ENCODE results near the gene FSTL4.

Gene FSTL4

DNA sequence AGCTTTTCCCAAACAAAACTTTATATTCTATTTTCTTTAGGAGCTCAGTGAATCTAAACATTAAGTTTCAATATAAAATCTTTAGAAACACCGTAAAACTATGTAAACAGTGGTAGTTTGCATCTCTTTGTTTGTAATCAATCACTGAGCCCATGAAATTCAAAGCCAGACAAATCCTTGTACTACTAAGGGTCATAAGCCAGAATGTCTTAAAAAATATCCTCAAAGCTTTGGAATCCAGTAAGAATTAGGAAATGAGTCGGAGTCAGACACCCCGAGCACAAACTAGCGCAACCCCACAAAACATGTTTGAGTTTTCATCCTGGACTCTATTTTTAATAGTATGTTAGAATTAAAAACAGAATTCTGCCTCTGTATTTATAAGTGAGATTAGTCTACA is 406.7 kb downstream of the FSTL4 start:
- H3K27me3 ChIP-seq (ENCODE audit: control insufficient read depth in 1 of 2, insufficient read depth in 2 of 2, low read length in 2 of 2): peaks cover 0 to 4% of the 10 kb centered on the region in 2 donors
- no peak overlapping the region for H3K9ac ChIP-seq (ENCODE audit: low read length in 2 of 2)
- H3K9me3 ChIP-seq (ENCODE audit: control insufficient read depth in 2 of 2, low read length in 2 of 2): peaks cover 0 to 4% of the 10 kb centered on the region in 2 donors
- H3K36me3 ChIP-seq (ENCODE audit: control insufficient read depth in 2 of 2, insufficient read depth in 2 of 2, low read length in 2 of 2): no peaks in the 10 kb centered on the region
- H3K27ac ChIP-seq (ENCODE audit: low read length): no peak overlapping the region
- H3K4me3 ChIP-seq (ENCODE audit: low read length in 2 of 2): no peak overlapping the region
- no peaks in the 10 kb centered on the region for H3K4me1 ChIP-seq (ENCODE audit: control insufficient read depth, insufficient read depth, low read length)

DNA sequence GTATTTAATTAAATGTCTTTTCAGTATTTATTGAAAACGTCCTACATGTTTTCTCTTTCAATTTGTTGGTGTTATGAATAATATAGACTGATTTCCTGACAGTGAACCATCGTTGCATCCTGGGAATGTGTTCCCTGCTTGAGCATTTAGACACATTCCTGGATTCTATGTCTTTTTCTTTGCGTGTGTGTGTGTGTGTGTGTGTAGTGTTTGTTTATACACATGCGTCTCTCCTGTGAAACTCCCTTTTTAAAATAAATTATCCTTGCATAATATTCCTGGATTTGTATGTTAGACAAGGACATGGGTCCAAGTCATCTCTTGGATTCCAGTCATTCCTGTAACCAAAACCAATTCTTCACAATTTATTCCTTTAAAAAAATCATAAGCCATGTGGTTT is 407.1 kb downstream of the FSTL4 start:
- Histone ChIP-seq H3K4me1 (ENCODE audit: control insufficient read depth, insufficient read depth, low read length) (no peaks in the 10 kb centered on the region), H3K4me3 (ENCODE audit: low read length in 2 of 2) (no peak overlapping the region), H3K36me3 (ENCODE audit: control insufficient read depth in 2 of 2, insufficient read depth in 2 of 2, low read length in 2 of 2) (no peaks in the 10 kb centered on the region), H3K27ac (ENCODE audit: low read length) (no peak overlapping the region), H3K9me3 (ENCODE audit: control insufficient read depth in 2 of 2, low read length in 2 of 2) (peaks cover 0 to 4% of the 10 kb centered on the region in 2 donors), H3K9ac (ENCODE audit: low read length in 2 of 2) (no peak overlapping the region), H3K27me3 (ENCODE audit: control insufficient read depth in 1 of 2, insufficient read depth in 2 of 2, low read length in 2 of 2) (peaks cover 0 to 4% of the 10 kb centered on the region in 2 donors)

DNA sequence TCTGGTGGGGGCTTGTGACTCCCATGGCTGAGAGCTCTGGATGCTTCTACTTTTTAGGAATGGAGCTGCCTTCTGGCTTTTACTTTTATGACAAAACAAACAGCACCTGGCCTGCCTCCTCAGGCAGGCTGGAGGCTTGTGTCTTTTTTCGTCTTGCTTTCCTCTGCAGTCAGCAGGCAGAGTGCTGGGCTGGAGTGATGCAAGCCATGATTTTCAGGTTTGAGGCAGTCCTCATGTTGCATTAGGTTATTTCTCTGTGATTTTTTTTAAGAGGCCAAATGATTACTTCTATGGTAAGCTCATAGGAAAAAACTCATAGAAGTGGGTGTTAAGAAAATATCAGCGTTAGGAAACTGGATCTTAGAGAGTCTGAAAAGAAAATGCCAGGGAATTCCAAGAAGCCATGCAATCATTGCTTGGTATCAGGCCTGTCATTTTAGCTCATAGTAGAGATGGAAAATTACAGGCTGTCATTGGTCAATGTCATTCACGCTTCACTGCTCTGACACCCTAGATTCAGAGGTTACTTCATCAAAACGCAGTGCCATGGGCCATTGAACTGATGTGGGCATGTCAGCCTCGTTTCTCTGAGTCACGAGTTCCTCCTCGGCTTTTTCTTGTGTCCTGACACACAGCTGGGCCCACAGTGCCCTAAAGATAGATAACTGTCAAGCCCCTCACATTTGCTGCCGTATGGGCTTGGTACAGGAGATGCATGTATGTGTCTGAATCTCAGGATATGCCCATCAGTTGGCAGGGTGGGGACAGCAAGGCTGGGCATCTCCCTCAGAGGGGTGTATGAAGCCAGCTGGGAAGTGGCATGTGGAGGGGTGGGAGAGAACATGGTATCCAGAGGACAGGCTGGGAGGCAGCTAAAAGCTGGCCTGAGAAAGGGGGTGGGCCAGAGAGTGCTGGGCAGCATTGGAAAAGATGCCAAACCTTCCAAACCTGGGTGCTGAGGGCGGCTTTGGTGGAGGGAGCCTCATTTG is 408.7 kb downstream of the FSTL4 start:
- peaks cover 0 to 4% of the 10 kb centered on the region in 2 donors for H3K9me3 ChIP-seq (ENCODE audit: control insufficient read depth in 2 of 2, low read length in 2 of 2)
- peaks cover 0 to 4% of the 10 kb centered on the region in 2 donors for H3K27me3 ChIP-seq (ENCODE audit: control insufficient read depth in 1 of 2, insufficient read depth in 2 of 2, low read length in 2 of 2)
- H3K36me3 ChIP-seq (ENCODE audit: control insufficient read depth in 2 of 2, insufficient read depth in 2 of 2, low read length in 2 of 2): no peaks in the 10 kb centered on the region
- H3K4me3 ChIP-seq (ENCODE audit: low read length in 2 of 2): no peak overlapping the region
- H3K4me1 ChIP-seq (ENCODE audit: control insufficient read depth, insufficient read depth, low read length): no peaks in the 10 kb centered on the region
- H3K27ac ChIP-seq (ENCODE audit: low read length): no peak overlapping the region
- H3K9ac ChIP-seq (ENCODE audit: low read length in 2 of 2): no peak overlapping the region

DNA sequence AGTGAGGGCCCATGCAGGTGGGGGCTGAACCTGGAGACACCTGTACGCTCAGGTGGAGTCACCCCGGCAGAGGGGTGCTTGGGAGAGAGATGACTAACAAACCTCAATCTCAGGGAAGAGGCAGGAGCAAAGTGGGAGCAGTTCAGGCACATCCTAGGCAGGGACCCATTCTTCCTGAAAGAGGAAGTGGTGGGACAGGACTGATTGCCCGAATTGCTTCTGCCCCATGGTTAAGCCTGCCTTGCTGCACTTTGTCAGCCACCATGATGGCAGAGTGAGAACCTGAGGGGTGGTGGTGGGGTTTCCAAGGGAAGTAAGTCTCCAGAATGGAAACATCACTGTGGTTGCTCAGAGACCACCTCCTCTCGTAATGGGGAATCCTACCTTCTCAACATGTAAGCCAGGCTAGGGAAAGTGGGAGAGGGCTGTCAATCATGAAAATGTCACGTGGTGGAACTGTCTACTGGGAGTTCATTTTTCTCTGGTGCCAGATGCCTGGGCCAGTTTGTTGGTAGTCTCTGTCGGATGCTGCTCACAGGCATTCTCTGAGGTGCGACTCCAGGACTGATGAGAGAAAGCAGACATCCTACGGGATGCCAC is 410.2 kb downstream of the FSTL4 start:
- Histone ChIP-seq H3K9me3 (ENCODE audit: control insufficient read depth in 2 of 2, low read length in 2 of 2) (peaks cover 0 to 4% of the 10 kb centered on the region in 2 donors), H3K9ac (ENCODE audit: low read length in 2 of 2) (no peak overlapping the region), H3K27me3 (ENCODE audit: control insufficient read depth in 1 of 2, insufficient read depth in 2 of 2, low read length in 2 of 2) (peaks cover 0 to 6% of the 10 kb centered on the region in 2 donors), H3K27ac (ENCODE audit: low read length) (no peak overlapping the region), H3K36me3 (ENCODE audit: control insufficient read depth in 2 of 2, insufficient read depth in 2 of 2, low read length in 2 of 2) (no peaks in the 10 kb centered on the region), H3K4me3 (ENCODE audit: low read length in 2 of 2) (no peak overlapping the region), H3K4me1 (ENCODE audit: control insufficient read depth, insufficient read depth, low read length) (no peaks in the 10 kb centered on the region)

DNA sequence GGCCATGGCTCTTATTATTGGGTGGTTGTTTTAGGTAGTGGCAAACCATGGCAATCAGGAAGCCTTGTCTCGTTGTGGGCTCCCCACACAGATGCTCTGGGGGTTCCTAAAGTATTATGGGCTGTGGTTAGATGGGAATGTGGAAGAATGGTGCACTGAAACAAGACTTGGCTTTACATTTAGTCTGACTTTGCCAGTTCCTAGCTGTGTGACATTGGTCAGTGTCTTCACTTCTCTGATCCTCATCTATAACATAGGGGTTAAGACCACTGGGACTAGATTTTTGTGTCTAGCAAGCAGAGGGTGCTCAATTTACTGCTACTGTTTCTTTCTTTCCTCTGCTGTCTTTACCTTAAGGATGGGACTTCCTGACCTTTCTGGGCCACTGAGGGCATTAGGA is 411.0 kb downstream of the FSTL4 start:
- H3K4me3 ChIP-seq (ENCODE audit: low read length in 2 of 2): no peak overlapping the region
- no peaks in the 10 kb centered on the region for H3K4me1 ChIP-seq (ENCODE audit: control insufficient read depth, insufficient read depth, low read length)
- no peak overlapping the region for H3K9ac ChIP-seq (ENCODE audit: low read length in 2 of 2)
- H3K9me3 ChIP-seq (ENCODE audit: control insufficient read depth in 2 of 2, low read length in 2 of 2): peaks cover 0 to 4% of the 10 kb centered on the region in 2 donors
- H3K36me3 ChIP-seq (ENCODE audit: control insufficient read depth in 2 of 2, insufficient read depth in 2 of 2, low read length in 2 of 2): no peaks in the 10 kb centered on the region
- H3K27ac ChIP-seq (ENCODE audit: low read length): no peak overlapping the region
- H3K27me3 ChIP-seq (ENCODE audit: control insufficient read depth in 1 of 2, insufficient read depth in 2 of 2, low read length in 2 of 2): peaks cover 0 to 6% of the 10 kb centered on the region in 2 donors

DNA sequence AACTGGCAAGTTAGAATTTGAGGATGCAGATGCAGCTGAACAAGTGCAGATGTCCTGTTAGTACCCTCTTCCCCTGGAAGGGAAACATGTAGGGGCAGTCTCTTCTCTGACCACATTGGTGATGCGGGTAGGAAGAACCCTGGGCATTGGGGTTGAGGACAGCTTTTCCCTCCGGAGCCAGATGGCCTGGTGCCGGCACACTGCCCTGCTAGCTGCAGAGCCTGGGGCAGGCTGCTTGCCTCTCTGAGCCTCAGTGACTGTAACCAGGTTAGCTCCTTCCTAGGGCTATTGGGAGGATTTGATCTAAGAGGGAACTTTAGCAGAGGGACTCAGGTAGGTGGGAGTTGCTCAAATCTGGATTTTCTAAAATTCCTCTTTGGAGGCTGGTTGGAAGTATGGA is 412.1 kb downstream of the FSTL4 start:
- Histone ChIP-seq H3K9ac (ENCODE audit: low read length in 2 of 2) (no peak overlapping the region), H3K9me3 (ENCODE audit: control insufficient read depth in 2 of 2, low read length in 2 of 2) (peaks cover 0 to 4% of the 10 kb centered on the region in 2 donors), H3K27me3 (ENCODE audit: control insufficient read depth in 1 of 2, insufficient read depth in 2 of 2, low read length in 2 of 2) (peaks cover 0 to 8% of the 10 kb centered on the region in 2 donors), H3K36me3 (ENCODE audit: control insufficient read depth in 2 of 2, insufficient read depth in 2 of 2, low read length in 2 of 2) (no peaks in the 10 kb centered on the region), H3K4me3 (ENCODE audit: low read length in 2 of 2) (no peak overlapping the region), H3K27ac (ENCODE audit: low read length) (no peak overlapping the region), H3K4me1 (ENCODE audit: control insufficient read depth, insufficient read depth, low read length) (no peaks in the 10 kb centered on the region)

DNA sequence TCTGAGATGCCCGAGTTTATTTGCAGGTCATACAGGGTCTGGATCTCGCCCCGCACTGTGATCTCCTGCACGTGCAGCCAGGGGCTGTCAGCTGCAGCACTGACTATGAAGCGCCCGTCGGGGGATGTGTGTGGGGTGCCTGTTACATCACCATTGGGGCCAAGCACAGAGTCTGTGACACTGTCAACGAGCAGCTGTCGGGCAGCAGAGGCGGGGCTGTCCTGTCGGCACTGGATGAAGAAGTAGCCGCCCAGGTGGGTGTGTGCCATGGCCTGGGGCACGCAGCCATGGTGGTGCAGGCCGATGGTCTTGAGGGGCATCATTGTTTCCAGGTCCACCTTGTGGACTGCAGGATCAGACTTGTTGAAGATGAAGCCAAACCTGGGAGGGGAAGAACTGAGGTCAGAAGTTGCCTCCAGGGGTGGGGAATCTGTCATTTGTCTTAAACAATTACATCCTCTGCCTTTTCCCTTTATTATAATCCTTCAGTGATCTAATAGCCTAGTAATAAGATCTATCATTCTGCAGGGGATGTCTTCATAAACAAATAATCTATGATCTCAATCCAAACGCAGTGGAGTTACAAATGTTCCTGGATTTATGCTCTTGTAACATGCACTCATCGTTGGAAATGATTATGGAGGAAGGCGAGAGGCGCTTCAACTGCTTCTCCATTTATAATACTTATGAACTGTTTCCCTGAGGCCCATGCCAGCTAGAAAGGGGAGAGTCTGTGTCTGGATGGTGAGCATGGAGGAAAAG is 412.7 kb downstream of the FSTL4 start:
- Histone ChIP-seq H3K27ac (ENCODE audit: low read length) (no peak overlapping the region), H3K36me3 (ENCODE audit: control insufficient read depth in 2 of 2, insufficient read depth in 2 of 2, low read length in 2 of 2) (no peaks in the 10 kb centered on the region), H3K4me3 (ENCODE audit: low read length in 2 of 2) (no peak overlapping the region), H3K9me3 (ENCODE audit: control insufficient read depth in 2 of 2, low read length in 2 of 2) (peaks cover 0 to 4% of the 10 kb centered on the region in 2 donors), H3K9ac (ENCODE audit: low read length in 2 of 2) (no peak overlapping the region), H3K27me3 (ENCODE audit: control insufficient read depth in 1 of 2, insufficient read depth in 2 of 2, low read length in 2 of 2) (peaks cover 0 to 11% of the 10 kb centered on the region in 2 donors), H3K4me1 (ENCODE audit: control insufficient read depth, insufficient read depth, low read length) (no peaks in the 10 kb centered on the region)

DNA sequence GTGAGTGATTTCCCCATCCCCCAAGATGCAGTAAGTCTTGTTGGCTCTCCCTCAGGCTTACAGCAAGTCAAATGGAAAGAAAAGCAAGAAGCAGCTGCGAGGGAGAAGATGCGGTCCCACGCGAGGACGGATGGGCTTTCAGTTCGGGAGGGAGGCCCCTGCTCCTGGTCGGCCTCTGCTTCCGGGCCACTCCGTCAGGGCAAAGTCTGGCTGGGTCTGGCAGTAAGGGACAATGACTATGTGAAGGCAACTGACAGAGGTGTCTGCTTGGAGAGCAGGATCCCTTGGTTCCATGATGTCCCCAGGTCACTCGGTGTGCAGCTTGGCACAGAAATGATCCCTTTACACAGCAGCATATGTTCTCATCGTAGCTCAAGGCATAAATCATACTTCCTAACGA is 413.8 kb downstream of the FSTL4 start:
- Histone ChIP-seq H3K4me3 (ENCODE audit: low read length in 2 of 2) (no peak overlapping the region), H3K36me3 (ENCODE audit: control insufficient read depth in 2 of 2, insufficient read depth in 2 of 2, low read length in 2 of 2) (no peaks in the 10 kb centered on the region), H3K27me3 (ENCODE audit: control insufficient read depth in 1 of 2, insufficient read depth in 2 of 2, low read length in 2 of 2) (peaks cover 0 to 11% of the 10 kb centered on the region in 2 donors), H3K9ac (ENCODE audit: low read length in 2 of 2) (no peak overlapping the region), H3K4me1 (ENCODE audit: control insufficient read depth, insufficient read depth, low read length) (no peaks in the 10 kb centered on the region), H3K9me3 (ENCODE audit: control insufficient read depth in 2 of 2, low read length in 2 of 2) (peaks cover 0 to 4% of the 10 kb centered on the region in 2 donors), H3K27ac (ENCODE audit: low read length) (no peak overlapping the region)

DNA sequence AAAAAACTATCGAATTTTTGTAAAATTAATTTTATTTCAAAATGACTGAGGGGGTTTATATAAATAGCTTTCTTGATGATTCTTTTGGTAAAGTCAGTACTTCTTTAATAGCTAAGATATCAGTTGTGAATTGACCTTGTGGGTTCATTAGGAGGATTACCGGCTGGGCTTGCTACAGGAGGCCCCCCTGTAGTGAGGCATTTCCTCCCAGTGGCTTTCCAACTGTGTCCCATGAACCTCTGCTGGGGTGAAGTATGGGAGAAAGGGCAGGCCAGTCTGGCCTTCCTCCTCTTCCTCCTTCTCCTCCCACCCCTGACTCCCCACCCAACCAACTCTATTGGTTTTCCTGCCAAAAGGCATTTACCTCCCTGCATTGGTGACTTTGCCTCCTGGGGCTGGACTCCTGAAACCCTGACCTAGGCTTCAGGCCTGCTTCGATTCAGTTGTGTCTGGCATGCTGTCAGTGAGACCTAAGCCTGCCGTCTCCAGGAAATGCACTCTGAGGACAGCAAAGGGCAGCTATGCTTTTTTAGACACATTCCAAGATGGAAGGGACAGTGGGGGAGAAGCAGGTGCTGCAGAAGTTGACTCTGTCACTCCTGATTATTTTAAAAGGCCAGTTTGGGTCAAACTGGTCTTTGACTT is 415.8 kb downstream of the FSTL4 start:
- H3K27ac ChIP-seq (ENCODE audit: low read length): no peak overlapping the region
- H3K27me3 ChIP-seq (ENCODE audit: control insufficient read depth in 1 of 2, insufficient read depth in 2 of 2, low read length in 2 of 2): peaks cover 0 to 8% of the 10 kb centered on the region in 2 donors
- no peaks in the 10 kb centered on the region for H3K36me3 ChIP-seq (ENCODE audit: control insufficient read depth in 2 of 2, insufficient read depth in 2 of 2, low read length in 2 of 2)
- H3K9me3 ChIP-seq (ENCODE audit: control insufficient read depth in 2 of 2, low read length in 2 of 2): no peaks in the 10 kb centered on the region
- no peak overlapping the region for H3K4me3 ChIP-seq (ENCODE audit: low read length in 2 of 2)
- no peak overlapping the region for H3K9ac ChIP-seq (ENCODE audit: low read length in 2 of 2)
- no peaks in the 10 kb centered on the region for H3K4me1 ChIP-seq (ENCODE audit: control insufficient read depth, insufficient read depth, low read length)

DNA sequence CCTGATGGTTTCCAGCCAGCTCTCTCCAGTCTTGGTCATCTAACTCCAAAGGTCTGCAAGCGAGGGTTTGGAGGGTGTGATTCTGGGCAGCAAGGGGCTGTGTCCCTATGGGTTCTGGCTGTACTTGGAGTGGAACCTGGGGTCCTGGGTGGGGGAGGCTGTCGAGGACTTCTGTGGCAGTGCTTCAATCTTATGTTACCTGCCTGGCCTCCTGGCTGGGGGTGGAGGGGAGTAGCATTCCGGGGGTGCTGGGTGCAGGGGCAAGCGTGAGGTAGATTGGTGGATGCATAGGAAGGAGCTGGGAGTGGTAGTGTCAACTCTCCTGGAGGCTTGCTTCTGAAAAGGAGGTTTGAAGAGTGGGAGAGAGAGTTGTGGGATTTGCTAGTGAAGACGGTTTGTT is 417.1 kb downstream of the FSTL4 start:
- no peaks in the 10 kb centered on the region for H3K9me3 ChIP-seq (ENCODE audit: control insufficient read depth in 2 of 2, low read length in 2 of 2)
- peaks cover 0 to 8% of the 10 kb centered on the region in 2 donors for H3K27me3 ChIP-seq (ENCODE audit: control insufficient read depth in 1 of 2, insufficient read depth in 2 of 2, low read length in 2 of 2)
- no peaks in the 10 kb centered on the region for H3K36me3 ChIP-seq (ENCODE audit: control insufficient read depth in 2 of 2, insufficient read depth in 2 of 2, low read length in 2 of 2)
- no peak overlapping the region for H3K9ac ChIP-seq (ENCODE audit: low read length in 2 of 2)
- H3K27ac ChIP-seq (ENCODE audit: low read length): no peak overlapping the region
- no peaks in the 10 kb centered on the region for H3K4me1 ChIP-seq (ENCODE audit: control insufficient read depth, insufficient read depth, low read length)
- H3K4me3 ChIP-seq (ENCODE audit: low read length in 2 of 2): no peak overlapping the region

Data from stomach smooth muscle (tissue), 2 donors.